HuH-7 (cell line): ENCODE results near the gene ALKBH7.

ENCODE experiments used
- DNase-seq: peaks from one replicate; pipeline ENCODE4 v3.0.0; 2011; ENCODE audit warnings: low spot score

ALKBH7 gene

GRCh38 chr19:6364353-6364752, 8.2 kb upstream of the ALKBH7 start:
- DNase-seq: no peak

- peak; percentile 91 for DNase-seq
Measured at GRCh38 chr19:6373096-6373812, 660 bp downstream of the ALKBH7 start.

GRCh38 chr19:6373813-6374108, 1.2 kb downstream of the ALKBH7 start:
- DNase-seq: no peak

GRCh38 chr19:6374161-6374709, 1.6 kb downstream of the ALKBH7 start:
- DNase-seq: no peak

- DNase-seq: no peak
Measured at GRCh38 chr19:6374711-6375410, 2.3 kb downstream of the ALKBH7 start.

- no peak for DNase-seq
Measured at GRCh38 chr19:6375411-6376010, 2.9 kb downstream of the ALKBH7 start, which contains the start of gene PSPN. TSS of gene PSPN (minus strand) at chr19:6375933. CDS start at chr19:6375849, 84 bp downstream.

GRCh38 chr19:6376512-6377190, 4.1 kb downstream of the ALKBH7 start:
- no peak for DNase-seq

- DNase-seq: no peak
Measured at GRCh38 chr19:6378041-6378440, 5.4 kb downstream of the ALKBH7 start.

- DNase-seq: no peak
Measured at GRCh38 chr19:6378486-6378885, 5.9 kb downstream of the ALKBH7 start.

- no peak for DNase-seq
Measured at GRCh38 chr19:6379744-6380143, 7.2 kb downstream of the ALKBH7 start.

- no peak for DNase-seq
Measured at GRCh38 chr19:6381030-6381750, 8.6 kb downstream of the ALKBH7 start.

- no peak for DNase-seq
Measured at GRCh38 chr19:6383188-6383587, 10.6 kb downstream of the ALKBH7 start.

GRCh38 chr19:6384381-6384780, 11.8 kb downstream of the ALKBH7 start:
- DNase-seq: no peak

- no peak for DNase-seq
Measured at GRCh38 chr19:6387372-6387771, 14.8 kb downstream of the ALKBH7 start.

GRCh38 chr19:6392221-6393073, 19.9 kb downstream of the ALKBH7 start:
- DNase-seq: no peak

GRCh38 chr19:6393074-6393982, 20.7 kb downstream of the ALKBH7 start, which contains the start of gene GTF2F1:
TSS of gene GTF2F1 (minus strand) at chr19:6393164. CDS start at chr19:6392995, 169 bp downstream.
- DNase-seq: peak; percentile 93

GRCh38 chr19:6393983-6394412, 21.4 kb downstream of the ALKBH7 start:
- no peak for DNase-seq

- DNase-seq: no peak
Measured at GRCh38 chr19:6394831-6395230, 22.2 kb downstream of the ALKBH7 start.

- DNase-seq: no peak
Measured at GRCh38 chr19:6396305-6396704, 23.7 kb downstream of the ALKBH7 start.
